HEK293 (cell line): ENCODE data around the gene RGS6.

Experiments
- CTCF ChIA-PET: fragments of 350-600 bp; formaldehyde crosslinking; extraction: SDS; loops from one replicate; lab custom pipeline; 2021; ENCODE audit warnings: antibody characterized with exemption; lab: Yijun Ruan, JAX
- POLR2A ChIA-PET: fragments of 300-600 bp; formaldehyde crosslinking; extraction: SDS; loops from one replicate; lab custom pipeline; 2020; ENCODE audit warnings: antibody characterized with exemption, inconsistent platforms; lab: Yijun Ruan, JAX
- H3K27ac ChIP-seq: fragments of 200-500 bp; sonication (Bioruptor generic); 2 replicates; pipeline ENCODE4 v1.5.1; 2014; ENCODE audit warnings: low read depth, low read length, control low read depth, inconsistent platforms; ENCODE audit errors: extremely low read depth
- H3K36me3 ChIP-seq, 2 experiments: fragments of 200-500 bp in 1 of 2; sonication (Bioruptor generic) in 1 of 2; 1 replicate in 1 of 2; 2 replicates in 1 of 2; pipeline ENCODE4 v1.5.1; 2014 to 2017; ENCODE audit warnings: inconsistent platforms in 2 of 2, low read length in 2 of 2; ENCODE audit not compliant: control insufficient read depth in 2 of 2, insufficient read depth in 1 of 2
- H3K4me1 ChIP-seq: fragments of 200-500 bp; sonication (Bioruptor generic); 2 replicates; pipeline ENCODE4 v1.5.1; 2014; ENCODE audit warnings: mild to moderate bottlenecking, low read length, inconsistent platforms; ENCODE audit not compliant: control insufficient read depth, insufficient read depth
- H3K4me3 ChIP-seq: 2 replicates; pipeline ENCODE4 v1.5.1; 2011; ENCODE audit warnings: low read depth, mild to moderate bottlenecking, control low read depth, low read length, moderate library complexity
- H3K9me3 ChIP-seq: fragments of 200-500 bp; sonication (Bioruptor generic); 2 replicates; pipeline ENCODE4 v1.5.1; 2014; ENCODE audit warnings: low read depth, low read length, inconsistent platforms; ENCODE audit not compliant: control insufficient read depth, insufficient read depth
- GLI4 ChIP-seq: fragments of 450-650 bp; formaldehyde crosslinking; IDR thresholded peaks from 2 replicates; pipeline ENCODE4 v1.5.1; 2016; ENCODE audit warnings: missing biosample characterization, missing genetic modification characterization
- GLIS2 ChIP-seq: fragments of 450-650 bp; formaldehyde crosslinking; IDR thresholded peaks from 2 replicates; pipeline ENCODE4 v1.5.1; 2016; ENCODE audit warnings: missing biosample characterization, missing genetic modification characterization
- PRDM1 ChIP-seq: fragments of 450-650 bp; formaldehyde crosslinking; IDR thresholded peaks from 2 replicates; pipeline ENCODE4; 2016; ENCODE audit warnings: missing biosample characterization, missing genetic modification characterization
- SP2 ChIP-seq: fragments of 450-650 bp; formaldehyde crosslinking; IDR thresholded peaks from 2 replicates; pipeline ENCODE4 v1.5.1; 2016; ENCODE audit warnings: missing biosample characterization, missing genetic modification characterization
- ZBTB8A ChIP-seq: fragments of 450-650 bp; formaldehyde crosslinking; IDR thresholded peaks from 2 replicates; pipeline ENCODE4 v1.5.1; 2016; ENCODE audit warnings: missing biosample characterization, missing genetic modification characterization
- ZFHX2 ChIP-seq: fragments of 450-650 bp; formaldehyde crosslinking; conservative IDR thresholded peaks from 2 replicates; pipeline ENCODE4 v1.5.1; 2016; ENCODE audit warnings: missing biosample characterization, missing genetic modification characterization
- ZNF114 ChIP-seq: fragments of 450-650 bp; formaldehyde crosslinking; IDR thresholded peaks from 2 replicates; pipeline ENCODE4 v1.5.0; 2017; ENCODE audit warnings: missing biosample characterization, missing genetic modification characterization
- ZNF121 ChIP-seq: fragments of 450-650 bp; formaldehyde crosslinking; IDR thresholded peaks from 2 replicates; pipeline ENCODE4 v1.5.1; 2016; ENCODE audit warnings: missing biosample characterization, missing genetic modification characterization
- ZNF132 ChIP-seq: fragments of 450-650 bp; formaldehyde crosslinking; IDR thresholded peaks from 2 replicates; pipeline ENCODE4 v1.5.1; 2017; ENCODE audit warnings: missing biosample characterization, missing genetic modification characterization, borderline replicate concordance
- ZNF16 ChIP-seq: fragments of 450-650 bp; formaldehyde crosslinking; IDR thresholded peaks from 2 replicates; pipeline ENCODE4 v1.5.1; 2016; ENCODE audit warnings: low read depth, missing biosample characterization, missing genetic modification characterization
- ZNF19 ChIP-seq: fragments of 450-650 bp; formaldehyde crosslinking; IDR thresholded peaks from 2 replicates; pipeline ENCODE4; 2016; ENCODE audit warnings: missing biosample characterization, missing genetic modification characterization, low read depth
- ZNF24 ChIP-seq: fragments of 450-650 bp; formaldehyde crosslinking; IDR thresholded peaks from 2 replicates; pipeline ENCODE4 v1.5.1; 2016; ENCODE audit warnings: missing biosample characterization, missing genetic modification characterization
- ZNF266 ChIP-seq: fragments of 450-650 bp; formaldehyde crosslinking; IDR thresholded peaks from 2 replicates; pipeline ENCODE4 v1.5.1; 2016; ENCODE audit warnings: missing biosample characterization, missing genetic modification characterization, low read depth
- ZNF37A ChIP-seq: fragments of 450-650 bp; IDR thresholded peaks from 2 replicates; pipeline ENCODE4 v1.5.1; 2018; ENCODE audit warnings: missing biosample characterization, missing genetic modification characterization
- ZNF530 ChIP-seq: fragments of 450-650 bp; formaldehyde crosslinking; IDR thresholded peaks from 2 replicates; pipeline ENCODE4 v1.5.1; 2016; ENCODE audit warnings: low read depth, missing biosample characterization, missing genetic modification characterization
- ZNF701 ChIP-seq: fragments of 450-650 bp; formaldehyde crosslinking; IDR thresholded peaks from 2 replicates; pipeline ENCODE4 v1.5.1; 2016; ENCODE audit warnings: missing biosample characterization, missing genetic modification characterization
- ZNF707 ChIP-seq: fragments of 450-650 bp; formaldehyde crosslinking; IDR thresholded peaks from 2 replicates; pipeline ENCODE4 v1.5.1; 2016; ENCODE audit warnings: missing biosample characterization, missing genetic modification characterization
- TF ChIP-seq, protein P1 (sequence below): fragments of 450-650 bp; formaldehyde crosslinking; IDR thresholded peaks from 2 replicates; pipeline ENCODE4 v1.5.1; 2016; ENCODE audit warnings: missing biosample characterization, missing genetic modification characterization
- TF ChIP-seq, protein P2 (sequence below): fragments of 450-650 bp; formaldehyde crosslinking; IDR thresholded peaks from 2 replicates; pipeline ENCODE4 v1.5.1; 2016; ENCODE audit warnings: missing biosample characterization, missing genetic modification characterization
- TF ChIP-seq, protein P3 (sequence below): sonication (generic); formaldehyde crosslinking; IDR thresholded peaks from 2 replicates; pipeline ENCODE4 v1.8.1; 2022; ENCODE audit warnings: mild to moderate bottlenecking, moderate library complexity, missing genetic modification reagents
- TF ChIP-seq, protein P4 (sequence below): fragments of 450-650 bp; formaldehyde crosslinking; IDR thresholded peaks from 2 replicates; pipeline ENCODE4 v1.5.1; 2016; ENCODE audit warnings: missing biosample characterization, missing genetic modification characterization
- TF ChIP-seq, protein P5 (sequence below): fragments of 450-650 bp; IDR thresholded peaks from 2 replicates; pipeline ENCODE4 v1.5.1; 2018; ENCODE audit warnings: missing biosample characterization, missing genetic modification characterization

The RGS6 gene

DNA sequence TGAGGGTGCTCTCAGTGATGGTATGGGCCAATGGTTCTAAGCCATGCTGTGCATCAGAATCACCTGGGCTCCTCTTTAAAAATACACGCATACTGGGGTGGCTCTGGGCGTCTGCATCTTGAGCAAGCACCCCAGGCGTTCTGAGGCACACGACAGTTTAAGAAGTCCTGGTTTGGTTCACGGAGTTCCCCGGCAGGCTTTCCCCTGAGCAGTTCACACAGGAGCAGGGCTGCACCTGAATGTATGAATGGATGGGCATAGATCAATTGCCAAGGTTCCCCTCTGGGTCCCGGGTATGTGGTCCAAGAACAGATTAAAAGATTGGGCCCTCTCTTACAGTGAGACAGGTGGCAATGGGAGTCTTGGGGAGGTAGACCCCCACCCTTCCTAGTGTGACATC lies 566.4 kb downstream of the RGS6 start:
- no peak overlapping the region for H3K27ac ChIP-seq
- TF ChIP-seq PRDM1 (no peak), ZFHX2 (tag by site-specific recombination) (no peak)
- ChIA-PET CTCF (interaction anchor here (0.6 to 1.2 kb wide), 2 partner anchors 15 to 1354 kb away, joined by 3 read pairs; no protein-coding TSS in a partner anchor), POLR2A (no interaction called here)
- no peak overlapping the region for H3K4me3 ChIP-seq
- no peaks in the 10 kb centered on the region; the same call in 1 of the 2 replicates for H3K4me1 ChIP-seq
- no peaks in the 10 kb centered on the region for H3K36me3 ChIP-seq
- no peaks in the 10 kb centered on the region for H3K9me3 ChIP-seq

DNA sequence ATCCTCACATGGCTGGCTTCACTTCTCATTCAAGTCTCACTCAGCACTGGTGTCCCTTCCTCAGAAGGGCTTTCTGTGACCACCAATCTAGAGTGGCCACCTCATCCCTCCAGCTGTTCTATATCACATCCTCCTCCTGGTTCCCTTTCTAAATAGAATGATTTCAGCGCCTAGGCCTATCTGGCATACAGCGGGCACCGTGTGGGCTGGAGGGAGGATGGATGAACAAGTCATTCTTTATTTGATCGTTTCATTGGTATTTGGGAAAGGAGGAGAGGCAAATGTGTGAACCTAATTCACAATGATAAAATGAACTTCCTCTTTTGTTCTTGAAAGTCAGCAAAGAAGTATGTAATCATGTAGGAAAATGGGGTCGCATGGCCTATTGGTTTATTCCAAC lies 567.5 kb downstream of the RGS6 start:
- H3K27ac ChIP-seq = no peak overlapping the region
- H3K9me3 ChIP-seq = no peaks in the 10 kb centered on the region
- H3K4me1 ChIP-seq = no peaks in the 10 kb centered on the region; the same call in 1 of the 2 replicates
- CTCF ChIA-PET = interaction anchor here (0.6 to 1.6 kb wide), 2 partner anchors 14 to 382 kb away, joined by 3 to 6 read pairs; no protein-coding TSS in a partner anchor
- TF ChIP-seq ZNF701 (tag by site-specific recombination) (no peak), ZNF24 (tag by site-specific recombination) (no peak), GLI4 (tag by site-specific recombination) (no peak), ZNF19 (tag by site-specific recombination) (no peak), ZNF530 (tag by site-specific recombination) (no peak)
- TF ChIP-seq, protein P1, sequence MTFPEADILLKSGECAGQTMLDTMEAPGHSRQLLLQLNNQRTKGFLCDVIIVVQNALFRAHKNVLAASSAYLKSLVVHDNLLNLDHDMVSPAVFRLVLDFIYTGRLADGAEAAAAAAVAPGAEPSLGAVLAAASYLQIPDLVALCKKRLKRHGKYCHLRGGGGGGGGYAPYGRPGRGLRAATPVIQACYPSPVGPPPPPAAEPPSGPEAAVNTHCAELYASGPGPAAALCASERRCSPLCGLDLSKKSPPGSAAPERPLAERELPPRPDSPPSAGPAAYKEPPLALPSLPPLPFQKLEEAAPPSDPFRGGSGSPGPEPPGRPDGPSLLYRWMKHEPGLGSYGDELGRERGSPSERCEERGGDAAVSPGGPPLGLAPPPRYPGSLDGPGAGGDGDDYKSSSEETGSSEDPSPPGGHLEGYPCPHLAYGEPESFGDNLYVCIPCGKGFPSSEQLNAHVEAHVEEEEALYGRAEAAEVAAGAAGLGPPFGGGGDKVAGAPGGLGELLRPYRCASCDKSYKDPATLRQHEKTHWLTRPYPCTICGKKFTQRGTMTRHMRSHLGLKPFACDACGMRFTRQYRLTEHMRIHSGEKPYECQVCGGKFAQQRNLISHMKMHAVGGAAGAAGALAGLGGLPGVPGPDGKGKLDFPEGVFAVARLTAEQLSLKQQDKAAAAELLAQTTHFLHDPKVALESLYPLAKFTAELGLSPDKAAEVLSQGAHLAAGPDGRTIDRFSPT (tag by site-specific recombination) = no peak
- TF ChIP-seq, all 188 proteins: peak for 0
- POLR2A ChIA-PET = no interaction called here
- Histone ChIP-seq H3K4me3 (no peak overlapping the region), H3K36me3 (no peaks in the 10 kb centered on the region)

DNA sequence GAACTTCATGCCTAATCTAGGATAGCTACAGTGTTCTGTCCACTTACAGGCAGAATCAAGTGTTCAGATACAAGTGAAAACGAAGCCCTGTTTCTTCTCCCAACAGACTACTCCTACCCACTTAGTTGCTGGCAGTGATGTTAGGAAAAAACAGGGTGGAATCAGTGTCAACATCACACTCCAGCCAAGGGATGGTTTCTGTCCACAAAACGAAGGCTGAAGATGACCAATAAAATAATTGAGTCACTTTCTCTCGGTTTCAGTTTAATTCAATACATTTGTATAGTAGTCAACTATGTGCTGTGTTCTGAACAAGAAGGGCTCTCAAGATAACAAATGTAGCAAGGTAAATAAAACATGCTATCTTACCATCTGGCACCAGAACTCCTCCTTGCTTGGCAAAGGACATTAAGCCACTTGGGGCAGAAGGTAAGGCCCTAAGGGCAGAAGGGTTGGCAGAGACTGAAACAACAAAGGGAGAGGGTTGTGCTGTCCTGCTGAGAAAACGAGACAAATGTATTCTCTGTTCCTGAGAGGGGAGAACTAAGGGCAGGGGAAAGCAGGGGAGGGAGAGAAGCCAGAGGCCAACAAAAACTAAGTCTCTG lies 568.1 kb downstream of the RGS6 start:
- Histone ChIP-seq H3K27ac (no peak overlapping the region), H3K9me3 (no peaks in the 10 kb centered on the region), H3K4me3 (no peak overlapping the region), H3K4me1 (no peaks in the 10 kb centered on the region; the same call in 1 of the 2 replicates), H3K36me3 (no peaks in the 10 kb centered on the region)
- POLR2A ChIA-PET = no interaction called here
- CTCF ChIA-PET = interaction anchor here (1.6 kb wide), 1 partner anchor 13 kb away, joined by 6 read pairs; no protein-coding TSS in a partner anchor
- TF ChIP-seq SP2 (no peak), ZNF121 (tag by site-specific recombination) (no peak), ZNF16 (tag by site-specific recombination) (no peak), ZBTB8A (tag by site-specific recombination) (no peak), ZNF707 (tag by site-specific recombination) (no peak), ZNF19 (tag by site-specific recombination) (no peak), ZNF114 (no peak), ZNF132 (tag by site-specific recombination) (no peak), ZNF266 (tag by site-specific recombination) (no peak), ZNF37A (tag by site-specific recombination) (no peak), GLIS2 (tag by site-specific recombination) (no peak), ZNF530 (tag by site-specific recombination) (no peak)
- TF ChIP-seq, protein P2, sequence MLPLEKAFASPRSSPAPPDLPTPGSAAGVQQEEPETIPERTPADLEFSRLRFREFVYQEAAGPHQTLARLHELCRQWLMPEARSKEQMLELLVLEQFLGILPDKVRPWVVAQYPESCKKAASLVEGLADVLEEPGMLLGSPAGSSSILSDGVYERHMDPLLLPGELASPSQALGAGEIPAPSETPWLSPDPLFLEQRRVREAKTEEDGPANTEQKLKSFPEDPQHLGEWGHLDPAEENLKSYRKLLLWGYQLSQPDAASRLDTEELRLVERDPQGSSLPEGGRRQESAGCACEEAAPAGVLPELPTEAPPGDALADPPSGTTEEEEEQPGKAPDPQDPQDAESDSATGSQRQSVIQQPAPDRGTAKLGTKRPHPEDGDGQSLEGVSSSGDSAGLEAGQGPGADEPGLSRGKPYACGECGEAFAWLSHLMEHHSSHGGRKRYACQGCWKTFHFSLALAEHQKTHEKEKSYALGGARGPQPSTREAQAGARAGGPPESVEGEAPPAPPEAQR (tag by site-specific recombination) = no peak
- TF ChIP-seq, protein P3, sequence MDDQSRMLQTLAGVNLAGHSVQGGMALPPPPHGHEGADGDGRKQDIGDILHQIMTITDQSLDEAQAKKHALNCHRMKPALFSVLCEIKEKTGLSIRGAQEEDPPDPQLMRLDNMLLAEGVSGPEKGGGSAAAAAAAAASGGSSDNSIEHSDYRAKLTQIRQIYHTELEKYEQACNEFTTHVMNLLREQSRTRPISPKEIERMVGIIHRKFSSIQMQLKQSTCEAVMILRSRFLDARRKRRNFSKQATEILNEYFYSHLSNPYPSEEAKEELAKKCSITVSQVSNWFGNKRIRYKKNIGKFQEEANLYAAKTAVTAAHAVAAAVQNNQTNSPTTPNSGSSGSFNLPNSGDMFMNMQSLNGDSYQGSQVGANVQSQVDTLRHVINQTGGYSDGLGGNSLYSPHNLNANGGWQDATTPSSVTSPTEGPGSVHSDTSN (CRISPR knock-in tag) = no peak
- TF ChIP-seq, protein P4, sequence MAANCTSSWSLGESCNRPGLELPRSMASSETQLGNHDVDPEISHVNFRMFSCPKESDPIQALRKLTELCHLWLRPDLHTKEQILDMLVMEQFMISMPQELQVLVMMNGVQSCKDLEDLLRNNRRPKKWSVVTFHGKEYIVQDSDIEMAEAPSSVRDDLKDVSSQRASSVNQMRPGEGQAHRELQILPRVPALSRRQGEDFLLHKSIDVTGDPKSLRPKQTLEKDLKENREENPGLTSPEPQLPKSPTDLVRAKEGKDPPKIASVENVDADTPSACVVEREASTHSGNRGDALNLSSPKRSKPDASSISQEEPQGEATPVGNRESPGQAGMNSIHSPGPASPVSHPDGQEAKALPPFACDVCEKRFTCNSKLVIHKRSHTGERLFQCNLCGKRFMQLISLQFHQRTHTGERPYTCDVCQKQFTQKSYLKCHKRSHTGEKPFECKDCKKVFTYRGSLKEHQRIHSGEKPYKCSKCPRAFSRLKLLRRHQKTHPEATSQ (tag by site-specific recombination) = no peak
- TF ChIP-seq, protein P5, sequence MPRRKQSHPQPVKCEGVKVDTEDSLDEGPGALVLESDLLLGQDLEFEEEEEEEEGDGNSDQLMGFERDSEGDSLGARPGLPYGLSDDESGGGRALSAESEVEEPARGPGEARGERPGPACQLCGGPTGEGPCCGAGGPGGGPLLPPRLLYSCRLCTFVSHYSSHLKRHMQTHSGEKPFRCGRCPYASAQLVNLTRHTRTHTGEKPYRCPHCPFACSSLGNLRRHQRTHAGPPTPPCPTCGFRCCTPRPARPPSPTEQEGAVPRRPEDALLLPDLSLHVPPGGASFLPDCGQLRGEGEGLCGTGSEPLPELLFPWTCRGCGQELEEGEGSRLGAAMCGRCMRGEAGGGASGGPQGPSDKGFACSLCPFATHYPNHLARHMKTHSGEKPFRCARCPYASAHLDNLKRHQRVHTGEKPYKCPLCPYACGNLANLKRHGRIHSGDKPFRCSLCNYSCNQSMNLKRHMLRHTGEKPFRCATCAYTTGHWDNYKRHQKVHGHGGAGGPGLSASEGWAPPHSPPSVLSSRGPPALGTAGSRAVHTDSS (tag by site-specific recombination) = no peak
